K562 (cell line): Measurements from ENCODE around the gene ZBTB42. TPM values are rescaled to one million over a fixed set of nuclear protein-coding genes. Genes with fewer than 3 reads are reported as not detected.

ENCODE experiments used
- ATAC-seq: fragments of 200-7000 bp; cut with Tn5 transposase; 3 replicates; pipeline ENCODE4 v1.9.1; 2020; ENCODE audit warnings: moderate library complexity
- BruUV-seq: library from RNA; stranded (reverse); fragments of 400-500 nt; replicated peaks from 2 replicates; lab custom pipeline; 2021; lab: Mats Ljungman, UMichigan
- CTCF ChIA-PET: fragments of 300-600 bp; formaldehyde crosslinking; extraction: SDS; loops from one replicate; lab custom pipeline; 2021; ENCODE audit warnings: low intra/inter-chr PET ratio; lab: Yijun Ruan, JAX
- POLR2A ChIA-PET: fragments of 300-600, 350-650 bp; sonication (Branson Sonifier 250); formaldehyde crosslinking; extraction: SDS; loops from one replicate; lab custom pipeline; 2021; ENCODE audit warnings: antibody characterized with exemption, inconsistent platforms; lab: Yijun Ruan, JAX
- DNase-seq, 4 experiments: peaks; one replicate each; pipeline versions ENCODE4 v3.0.0 to v3.0.0-alpha.2; 2011 to 2018; ENCODE audit warnings: low spot score in 3 of 4, mixed read lengths in 3 of 4; ENCODE audit errors: extremely low read depth in 1 of 4
- FAIRE-seq: peaks from 2 replicates; lab custom pipeline; 2011; peaks lifted over from hg19 to GRCh38; lab: Jason Lieb, UNC
- H2AFZ ChIP-seq: 2 replicates; pipeline ENCODE4 v1.6.0; 2011; ENCODE audit warnings: low read depth, low read length, control low read depth, inconsistent platforms
- H3K27ac ChIP-seq: fragments of 200-600 bp; 3 replicates; pipeline ENCODE4 v1.8.0; 2011; ENCODE audit warnings: low read depth, mild to moderate bottlenecking, control low read depth, inconsistent platforms, low read length, moderate library complexity, mixed read lengths; ENCODE audit errors: extremely low read depth
- H3K27me3 ChIP-seq, 2 experiments: fragments of 300-600 bp in 1 of 2; 2 replicates in 1 of 2; 3 replicates in 1 of 2; pipeline versions ENCODE4 v1.6.0 to v1.8.0; 2011; ENCODE audit warnings: inconsistent platforms in 2 of 2, low read length in 2 of 2, mild to moderate bottlenecking in 1 of 2, mixed read lengths in 1 of 2, moderate library complexity in 1 of 2; ENCODE audit not compliant: control insufficient read depth in 2 of 2, insufficient read depth in 2 of 2
- H3K36me3 ChIP-seq: fragments of 300-600 bp; 3 replicates; pipeline ENCODE4 v1.8.0; 2011; ENCODE audit warnings: mild to moderate bottlenecking, low read length, inconsistent platforms; ENCODE audit not compliant: control insufficient read depth, insufficient read depth
- H3K4me1 ChIP-seq, 2 experiments: fragments of 200-600 bp in 1 of 2; replicated peaks in 1 of 2; 2 replicates in 1 of 2; 3 replicates in 1 of 2; pipeline versions ENCODE4 v1.5.1 to v1.8.0; 2011; ENCODE audit warnings: inconsistent platforms in 2 of 2, low read length in 2 of 2, mild to moderate bottlenecking in 1 of 2, mixed read lengths in 1 of 2, moderate library complexity in 1 of 2; ENCODE audit not compliant: control insufficient read depth in 2 of 2, insufficient read depth in 2 of 2
- H3K4me2 ChIP-seq: 2 replicates; pipeline ENCODE4 v1.6.1; 2011; ENCODE audit warnings: low read length, control low read depth, inconsistent platforms, mixed read lengths; ENCODE audit not compliant: insufficient read depth
- H3K4me3 ChIP-seq: fragments of 200-600 bp; sonication (generic), shearing (Covaris generic); 2 replicates; pipeline ENCODE4 v1.5.1; 2016; ENCODE audit warnings: control low read depth, inconsistent platforms
- H3K79me2 ChIP-seq: fragments of 200-600 bp; 3 replicates; pipeline ENCODE4 v1.8.0; 2011; ENCODE audit warnings: low read length, inconsistent platforms; ENCODE audit not compliant: control insufficient read depth, insufficient read depth
- H3K9ac ChIP-seq, 2 experiments: 2 replicates each; pipeline versions ENCODE4 v1.6.0 to v1.6.1; 2011; ENCODE audit warnings: low read depth in 2 of 2, low read length in 2 of 2, control low read depth in 1 of 2, inconsistent platforms in 1 of 2, mild to moderate bottlenecking in 1 of 2, mixed read lengths in 1 of 2; ENCODE audit not compliant: insufficient read depth in 1 of 2
- H3K9me1 ChIP-seq: one replicate; pipeline ENCODE4 v1.6.0; 2011; ENCODE audit warnings: inconsistent platforms, mild to moderate bottlenecking, low read length, moderate library complexity; ENCODE audit not compliant: control insufficient read depth, insufficient read depth
- H3K9me3 ChIP-seq: replicated peaks from 2 replicates; pipeline ENCODE4 v1.5.1; 2011; ENCODE audit warnings: low read depth, low read length, inconsistent platforms; ENCODE audit not compliant: control insufficient read depth, insufficient read depth
- H4K20me1 ChIP-seq: replicated peaks from 2 replicates; pipeline ENCODE4 v1.6.1; 2011; ENCODE audit warnings: low read length, inconsistent platforms, mixed read lengths; ENCODE audit not compliant: control insufficient read depth, insufficient read depth
- CBFA2T2 ChIP-seq: fragments of 450-650 bp; conservative IDR thresholded peaks from 2 replicates; pipeline ENCODE4 v1.6.1; 2017; ENCODE audit warnings: mild to moderate bottlenecking
- FOXK1 ChIP-seq: sonication (generic); formaldehyde crosslinking; IDR thresholded peaks from 2 replicates; pipeline ENCODE4 v1.8.0; 2022; ENCODE audit warnings: missing genetic modification reagents, mild to moderate bottlenecking, borderline replicate concordance
- GATAD2B ChIP-seq: fragments of 450-650 bp; IDR thresholded peaks from 2 replicates; pipeline ENCODE4 v1.6.1; 2017; ENCODE audit warnings: mild to moderate bottlenecking, borderline replicate concordance
- MCM5 ChIP-seq: fragments of 450-650 bp; IDR thresholded peaks from 2 replicates; pipeline ENCODE4 v1.6.1; 2016; ENCODE audit warnings: low read depth
- RFX7 ChIP-seq: fragments of 250-450 bp; sonication (Bioruptor Pico); IDR thresholded peaks from 2 replicates; pipeline ENCODE4 v1.5.1; 2021; ENCODE audit warnings: mild to moderate bottlenecking
- SAFB ChIP-seq: fragments of 200-400 bp; formaldehyde crosslinking; IDR thresholded peaks from 2 replicates; pipeline ENCODE4 v1.6.1; 2017; ENCODE audit warnings: low read depth, low read length, borderline replicate concordance
- SP1 ChIP-seq: sonication (generic); formaldehyde crosslinking; IDR thresholded peaks from 2 replicates; pipeline ENCODE4 v1.8.1; 2022; ENCODE audit warnings: mild to moderate bottlenecking, missing genetic modification reagents
- STAT5A ChIP-seq: IDR thresholded peaks from 2 replicates; pipeline ENCODE4 v1.6.1; 2012; ENCODE audit warnings: low read length, inconsistent platforms, borderline replicate concordance
- STAT6 ChIP-seq: sonication (generic); formaldehyde crosslinking; IDR thresholded peaks from 2 replicates; pipeline ENCODE4 v1.8.1; 2023; ENCODE audit warnings: mild to moderate bottlenecking, missing genetic modification reagents
- ZBTB1 ChIP-seq: sonication (generic); formaldehyde crosslinking; IDR thresholded peaks from 2 replicates; pipeline ENCODE4 v1.8.1; 2023; ENCODE audit warnings: missing genetic modification reagents, low read depth, mild to moderate bottlenecking, borderline replicate concordance
- ZBTB43 ChIP-seq: sonication (generic); formaldehyde crosslinking; IDR thresholded peaks from 2 replicates; pipeline ENCODE4 v1.8.0; 2023; ENCODE audit warnings: mild to moderate bottlenecking, missing genetic modification reagents
- ZNF589 ChIP-seq: fragments of 200-800 bp; sonication (Bioruptor generic); IDR thresholded peaks from 2 replicates; pipeline ENCODE4 v1.6.1; 2016; ENCODE audit warnings: low read depth, missing genetic modification characterization, missing compliant biosample characterization
- WGBS: fragments of 100-300 bp; shearing (Covaris generic); methylation state at CpG from one replicate; pipeline ENCODE4 v1.1.6; 2016; ENCODE audit warnings: low coverage, mixed read lengths; ENCODE audit not compliant: insufficient coverage; ENCODE audit errors: missing lambda C conversion rate; 5-methylcytosine and 5-hydroxymethylcytosine counted together
- in situ Hi-C: fragments of 300-500 bp; cut with MboI; formaldehyde crosslinking; loops from 4 replicates; pipeline ENCODE4 v1.15.0; 2018; ENCODE audit warnings: inconsistent platforms, mixed read lengths
- intact Hi-C: fragments of 100-400 bp; cut with micrococcal nuclease; formaldehyde crosslinking; loops from 2 replicates; pipeline ENCODE4 v1.14.2; 2022
- polyA plus RNA-seq, 8 experiments: library from polyadenylated mRNA; depleted of rRNA in 4 of 8; stranded (reverse) in 5 of 8; unstranded in 3 of 8; fragments of >200 nt; fragmentation: Nextera tagmentation in 2 of 8; fragmentation: Illumina TruSeq in 1 of 8; extraction: Ambion mirVana in 2 of 8; extraction: Trizol in 1 of 8; gene quantifications; 2 replicates each; pipeline versions ENCODE4 v1.2.1 to v1.2.3, GENCODE V29; 2011 to 2014; ENCODE audit warnings: inconsistent platforms in 1 of 8, missing spikeins in 1 of 8
- total RNA-seq, 7 experiments: library from RNA; depleted of rRNA in 6 of 7; stranded (reverse); fragments of >200 nt in 6 of 7; fragmentation: Illumina TruSeq in 2 of 7; extraction: Trizol in 2 of 7; gene quantifications; 2 replicates each; pipeline versions ENCODE4 v1.2.1 to v1.2.3, GENCODE V29; 2011 to 2021; ENCODE audit warnings: low replicate concordance in 1 of 7

The ZBTB42 gene
- total and polyA plus RNA-seq, 9 of the 15 experiments (the other 6 are each of a cell fraction or from before 2014, with no cell fraction given) = 0.03 to 8.5 (median 2.4) TPM

- Histone ChIP-seq H3K9ac (no peak overlapping the region; a peak in 1 of 4 replicates), H3K4me1 (peaks cover 9 to 35% of the 10 kb centered on the region in 2 experiments; a peak in 3 of 5 replicates), H3K27me3 (no peaks in the 10 kb centered on the region), H3K4me2 (no peak overlapping the region), H2AFZ (no peak overlapping the region), H3K36me3 (peaks cover 56% of the 10 kb centered on the region; the same call in 2 of the 3 replicates), H3K79me2 (peaks cover 26% of the 10 kb centered on the region), H3K4me3 (no peak overlapping the region), H3K9me1 (no peaks in the 10 kb centered on the region), H4K20me1 (0 out of 2 replicates have a peak, but pooled peaks cover 8% of the 10 kb centered on the region), H3K27ac (no peak overlapping the region), H3K9me3 (no peaks in the 10 kb centered on the region)
- 94% methylated on average over 11 of the region's 27 CpGs for WGBS
- in situ Hi-C loops (no loop called here), intact Hi-C loops (no loop called here)
- DNase-seq (no peak), ATAC-seq (no peak), FAIRE-seq (no peak)
- TF ChIP-seq SAFB = no peak
- ChIA-PET CTCF (no interaction called here), POLR2A (no interaction called here)
- BruUV-seq = no TSS peak
Measured at GRCh38 chr14:104756477-104757237, 44.2 kb upstream of the ZBTB42 start.

GRCh38 chr14:104757238-104757585 is 43.7 kb upstream of the ZBTB42 start:
- BruUV-seq = no TSS peak
- Histone ChIP-seq H3K4me2 (no peak overlapping the region), H3K4me3 (no peak overlapping the region), H3K27me3 (no peaks in the 10 kb centered on the region), H3K36me3 (peaks cover 56% of the 10 kb centered on the region; the same call in 2 of the 3 replicates), H2AFZ (no peak overlapping the region), H3K79me2 (peaks cover 26% of the 10 kb centered on the region), H4K20me1 (0 out of 2 replicates have a peak, but pooled peaks cover 8% of the 10 kb centered on the region), H3K9me1 (no peaks in the 10 kb centered on the region), H3K27ac (no peak overlapping the region), H3K9ac (no peak overlapping the region), H3K9me3 (no peaks in the 10 kb centered on the region), H3K4me1 (peaks cover 9 to 30% of the 10 kb centered on the region in 2 experiments; a peak in 3 of 5 replicates)
- FAIRE-seq = no peak
- WGBS = 100% methylated on average over 1 of the region's 10 CpGs
- POLR2A ChIA-PET = no interaction called here
- DNase-seq = no peak
- intact Hi-C loops = no loop called here
- no peak for ATAC-seq
- CTCF ChIA-PET = no interaction called here
- in situ Hi-C loops = no loop called here
- TF ChIP-seq RFX7 (CRISPR knock-in tag) (no peak), ZBTB43 (CRISPR knock-in tag) (no peak), CBFA2T2 (no peak), ZNF589 (CRISPR knock-in tag) (no peak), MCM5 (no peak), SP1 (CRISPR knock-in tag) (no peak), STAT5A (no peak), GATAD2B (no peak), ZBTB1 (no peak), STAT6 (CRISPR knock-in tag) (no peak), FOXK1 (CRISPR knock-in tag) (no peak)
